Stomach smooth muscle (tissue), 2 donors: ENCODE measurements around the gene CATSPER3.

Experiments
- H3K27ac ChIP-seq: one replicate; pipeline ENCODE4 v1.7.0; 2013; ENCODE audit warnings: mild to moderate bottlenecking, low read length, inconsistent platforms
- H3K27me3 ChIP-seq, 2 donors: one replicate each; pipeline ENCODE4 v1.7.0; 2013; ENCODE audit warnings: low read length in 2 of 2; ENCODE audit not compliant: insufficient read depth in 2 of 2, control insufficient read depth in 1 of 2
- H3K36me3 ChIP-seq, 2 donors: one replicate each; pipeline ENCODE4 v1.7.0; 2013; ENCODE audit warnings: low read length in 2 of 2; ENCODE audit not compliant: control insufficient read depth in 2 of 2, insufficient read depth in 2 of 2
- H3K4me1 ChIP-seq: one replicate; pipeline ENCODE4 v1.7.0; 2013; ENCODE audit warnings: low read length; ENCODE audit not compliant: control insufficient read depth, insufficient read depth
- H3K4me3 ChIP-seq, 2 donors: one replicate each; pipeline ENCODE4 v1.7.0; 2013; ENCODE audit warnings: low read length in 2 of 2
- H3K9ac ChIP-seq, 2 donors: one replicate each; pipeline ENCODE4 v1.7.0; 2013; ENCODE audit warnings: low read length in 2 of 2, mild to moderate bottlenecking in 1 of 2
- H3K9me3 ChIP-seq, 2 donors: one replicate each; pipeline ENCODE4 v1.7.0; 2013; ENCODE audit warnings: low read length in 2 of 2; ENCODE audit not compliant: control insufficient read depth in 2 of 2
- donor health status: healthy.
- donor health status: Pancreatic carcinoma.

CATSPER3 gene

GRCh38 chr5:135045488-135045887 lies 77.8 kb downstream of the CATSPER3 start:
- Histone ChIP-seq H3K27ac (no peak overlapping the region), H3K36me3 (no peaks in the 10 kb centered on the region), H3K4me1 (peaks cover 1% of the 10 kb centered on the region), H3K27me3 (peaks cover 45 to 66% of the 10 kb centered on the region in 2 donors), H3K9ac (no peak overlapping the region), H3K9me3 (no peaks in the 10 kb centered on the region), H3K4me3 (no peak overlapping the region)

- no peak overlapping the region for H3K27ac ChIP-seq
- no peak overlapping the region for H3K4me3 ChIP-seq
- no peaks in the 10 kb centered on the region for H3K9me3 ChIP-seq
- H3K36me3 ChIP-seq: no peaks in the 10 kb centered on the region
- no peak overlapping the region for H3K9ac ChIP-seq
- peaks cover 46 to 66% of the 10 kb centered on the region in 2 donors for H3K27me3 ChIP-seq
- no peaks in the 10 kb centered on the region for H3K4me1 ChIP-seq
These were observed 79.1 kb downstream of the CATSPER3 start for GRCh38 chr5:135046661-135047346.

- no peak overlapping the region for H3K27ac ChIP-seq
- peaks cover 50 to 69% of the 10 kb centered on the region in 2 donors for H3K27me3 ChIP-seq
- H3K4me3 ChIP-seq: no peak overlapping the region
- no peaks in the 10 kb centered on the region for H3K4me1 ChIP-seq
- no peaks in the 10 kb centered on the region for H3K36me3 ChIP-seq
- no peaks in the 10 kb centered on the region for H3K9me3 ChIP-seq
- H3K9ac ChIP-seq: no peak overlapping the region
These were observed 79.6 kb downstream of the CATSPER3 start for GRCh38 chr5:135047347-135047695.

- H3K9me3 ChIP-seq: no peaks in the 10 kb centered on the region
- no peaks in the 10 kb centered on the region for H3K36me3 ChIP-seq
- H3K4me1 ChIP-seq: no peaks in the 10 kb centered on the region
- no peak overlapping the region for H3K9ac ChIP-seq
- H3K27me3 ChIP-seq: peaks cover 47 to 68% of the 10 kb centered on the region in 2 donors
- H3K27ac ChIP-seq: no peak overlapping the region
- H3K4me3 ChIP-seq: no peak overlapping the region
These were observed 80.6 kb downstream of the CATSPER3 start for GRCh38 chr5:135048286-135048685.

DNA sequence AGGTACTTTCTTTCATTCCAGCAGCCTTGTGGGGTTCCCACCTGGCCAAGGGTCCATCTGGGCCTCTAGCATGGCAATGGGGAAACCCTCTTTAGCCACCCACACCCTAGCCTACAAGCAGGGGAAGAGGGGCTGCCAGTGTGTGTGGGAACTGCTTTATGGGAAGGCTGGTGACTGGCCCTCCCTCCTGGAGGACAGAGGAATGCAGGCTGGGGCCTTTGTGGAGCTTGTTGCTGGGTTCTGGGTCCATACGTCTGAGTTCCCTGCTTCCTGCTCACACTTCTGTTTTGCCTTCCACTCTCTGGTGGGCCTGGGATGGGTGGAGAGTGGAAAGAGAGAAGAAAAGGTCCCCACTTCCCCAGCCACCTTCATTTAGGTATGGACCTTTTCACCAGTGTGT lies 81.2 kb downstream of the CATSPER3 start:
- H3K27ac ChIP-seq: no peak overlapping the region
- no peak overlapping the region for H3K4me3 ChIP-seq
- H3K9ac ChIP-seq: no peak overlapping the region
- no peaks in the 10 kb centered on the region for H3K9me3 ChIP-seq
- peaks cover 50 to 64% of the 10 kb centered on the region in 2 donors for H3K27me3 ChIP-seq
- H3K4me1 ChIP-seq: no peaks in the 10 kb centered on the region
- no peaks in the 10 kb centered on the region for H3K36me3 ChIP-seq

- H3K4me1 ChIP-seq: no peaks in the 10 kb centered on the region
- no peak overlapping the region for H3K4me3 ChIP-seq
- H3K36me3 ChIP-seq: no peaks in the 10 kb centered on the region
- H3K27ac ChIP-seq: no peak overlapping the region
- H3K9me3 ChIP-seq: no peaks in the 10 kb centered on the region
- no peak overlapping the region for H3K9ac ChIP-seq
- peaks cover 40 to 51% of the 10 kb centered on the region in 2 donors for H3K27me3 ChIP-seq
These were observed 82.6 kb downstream of the CATSPER3 start for GRCh38 chr5:135050244-135050767.

DNA sequence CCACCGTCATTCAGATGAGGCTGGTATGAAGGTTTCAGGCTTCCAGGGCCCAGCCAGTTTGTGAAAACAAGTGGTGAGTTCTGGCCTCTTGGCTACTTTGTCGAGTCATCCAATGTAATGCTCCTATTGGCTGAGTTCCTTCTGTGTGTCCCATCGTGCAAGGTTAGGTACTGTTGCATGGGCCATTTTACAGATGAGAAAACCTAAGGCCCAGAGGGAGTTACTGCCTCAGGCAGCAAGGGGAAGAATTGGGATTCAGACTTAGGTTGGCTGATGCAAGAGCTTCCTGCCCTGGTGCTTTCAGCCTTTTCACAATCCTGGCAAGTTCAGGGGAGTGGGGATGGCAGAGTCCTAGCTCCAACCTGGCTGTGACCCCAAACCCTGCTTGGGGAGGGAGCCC lies 83.7 kb downstream of the CATSPER3 start:
- no peak overlapping the region for H3K9ac ChIP-seq
- H3K4me1 ChIP-seq: no peaks in the 10 kb centered on the region
- no peak overlapping the region for H3K4me3 ChIP-seq
- no peaks in the 10 kb centered on the region for H3K9me3 ChIP-seq
- H3K27ac ChIP-seq: no peak overlapping the region
- peaks cover 33 to 50% of the 10 kb centered on the region in 2 donors for H3K27me3 ChIP-seq
- H3K36me3 ChIP-seq: no peaks in the 10 kb centered on the region

GRCh38 chr5:135051872-135052271 lies 84.2 kb downstream of the CATSPER3 start:
- Histone ChIP-seq H3K27me3 (peaks cover 31 to 50% of the 10 kb centered on the region in 2 donors), H3K27ac (no peak overlapping the region), H3K36me3 (no peaks in the 10 kb centered on the region)

GRCh38 chr5:135052511-135053145 lies 84.9 kb downstream of the CATSPER3 start:
- Histone ChIP-seq H3K9me3 (no peaks in the 10 kb centered on the region), H3K4me1 (no peaks in the 10 kb centered on the region), H3K27ac (no peak overlapping the region), H3K27me3 (peaks cover 28 to 46% of the 10 kb centered on the region in 2 donors), H3K4me3 (no peak overlapping the region), H3K36me3 (no peaks in the 10 kb centered on the region), H3K9ac (no peak overlapping the region)

More at GRCh38 chr5:135051872-135052271, 84.2 kb downstream of the CATSPER3 start:
- no peaks in the 10 kb centered on the region for H3K4me1 ChIP-seq
- H3K4me3 ChIP-seq: no peak overlapping the region
- no peak overlapping the region for H3K9ac ChIP-seq
- H3K9me3 ChIP-seq: no peaks in the 10 kb centered on the region

- Histone ChIP-seq H3K9me3 (no peaks in the 10 kb centered on the region), H3K4me1 (no peaks in the 10 kb centered on the region), H3K27me3 (peaks cover 28 to 39% of the 10 kb centered on the region in 2 donors), H3K9ac (no peak overlapping the region), H3K4me3 (no peak overlapping the region), H3K36me3 (no peaks in the 10 kb centered on the region), H3K27ac (no peak overlapping the region)
These were observed 85.6 kb downstream of the CATSPER3 start for GRCh38 chr5:135053278-135053677.

GRCh38 chr5:135053989-135054388 lies 86.3 kb downstream of the CATSPER3 start:
- Histone ChIP-seq H3K9ac (no peak overlapping the region), H3K4me1 (no peaks in the 10 kb centered on the region), H3K27ac (no peak overlapping the region), H3K36me3 (no peaks in the 10 kb centered on the region), H3K4me3 (no peak overlapping the region), H3K27me3 (peaks cover 27 to 39% of the 10 kb centered on the region in 2 donors), H3K9me3 (no peaks in the 10 kb centered on the region)
